Measurements from ENCODE around the gene INTS6L. TPM values are rescaled to one million over a fixed set of nuclear protein-coding genes. Genes with fewer than 3 reads are reported as not detected.

Gene INTS6L, protein sequence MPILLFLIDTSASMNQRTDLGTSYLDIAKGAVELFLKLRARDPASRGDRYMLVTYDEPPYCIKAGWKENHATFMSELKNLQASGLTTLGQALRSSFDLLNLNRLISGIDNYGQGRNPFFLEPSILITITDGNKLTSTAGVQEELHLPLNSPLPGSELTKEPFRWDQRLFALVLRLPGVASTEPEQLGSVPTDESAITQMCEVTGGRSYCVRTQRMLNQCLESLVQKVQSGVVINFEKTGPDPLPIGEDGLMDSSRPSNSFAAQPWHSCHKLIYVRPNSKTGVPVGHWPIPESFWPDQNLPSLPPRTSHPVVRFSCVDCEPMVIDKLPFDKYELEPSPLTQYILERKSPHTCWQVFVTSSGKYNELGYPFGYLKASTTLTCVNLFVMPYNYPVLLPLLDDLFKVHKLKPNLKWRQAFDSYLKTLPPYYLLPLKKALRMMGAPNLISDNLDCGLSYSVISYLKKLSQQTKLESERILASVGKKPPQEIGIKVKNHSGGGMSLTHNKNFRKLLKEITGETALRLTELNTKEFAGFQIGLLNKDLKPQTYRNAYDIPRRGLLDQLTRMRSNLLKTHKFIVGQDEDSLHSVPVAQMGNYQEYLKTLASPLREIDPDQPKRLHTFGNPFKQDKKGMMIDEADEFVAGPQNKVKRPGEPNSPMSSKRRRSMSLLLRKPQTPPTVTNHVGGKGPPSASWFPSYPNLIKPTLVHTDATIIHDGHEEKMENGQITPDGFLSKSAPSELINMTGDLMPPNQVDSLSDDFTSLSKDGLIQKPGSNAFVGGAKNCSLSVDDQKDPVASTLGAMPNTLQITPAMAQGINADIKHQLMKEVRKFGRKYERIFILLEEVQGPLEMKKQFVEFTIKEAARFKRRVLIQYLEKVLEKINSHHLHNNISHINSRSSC
- 0.08 to 0.46 TPM (median 0.17 TPM) in 5 replicates for total RNA-seq (2022; extraction: Qiagen RNA extraction; ENCODE audit: low read depth)

DNA sequence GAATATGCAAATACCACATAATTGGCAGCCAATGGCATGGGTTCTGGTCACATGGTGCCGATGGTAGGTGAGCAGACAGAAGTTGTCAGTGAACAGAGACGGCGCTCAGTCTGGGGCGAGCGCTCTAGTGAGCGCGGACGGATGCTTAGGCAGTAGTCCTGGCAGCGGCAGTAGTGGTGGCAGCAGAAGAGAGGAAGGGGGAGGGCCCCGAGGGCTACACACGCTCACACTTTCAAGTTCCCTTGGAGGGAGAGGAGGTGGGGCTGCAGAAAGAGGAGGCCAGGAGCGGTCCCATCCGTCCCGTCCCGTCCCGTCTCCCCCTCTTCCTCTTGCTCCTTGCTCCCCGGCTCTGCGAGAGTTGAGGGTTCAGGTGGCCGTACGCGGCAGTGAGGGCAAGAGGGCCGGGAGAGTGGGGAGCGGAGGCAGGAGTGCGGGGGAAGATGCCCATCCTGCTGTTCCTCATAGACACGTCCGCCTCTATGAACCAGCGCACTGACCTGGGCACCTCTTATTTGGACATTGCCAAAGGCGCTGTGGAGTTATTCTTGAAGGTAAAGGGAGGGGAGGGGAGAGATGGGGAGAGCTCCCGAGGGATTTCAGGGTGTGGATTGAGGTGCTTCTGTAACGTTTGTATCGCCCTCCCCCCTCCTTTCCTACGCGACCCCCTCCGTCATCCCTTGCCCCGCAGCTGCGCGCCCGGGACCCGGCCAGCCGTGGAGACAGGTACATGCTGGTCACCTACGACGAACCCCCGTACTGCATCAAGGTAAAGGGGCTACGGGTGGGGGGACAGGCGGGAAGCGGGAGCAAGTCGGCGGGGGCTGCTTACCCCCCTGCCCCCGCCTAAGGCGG lies at the start of gene INTS6L:
Gene INTS6L, plus strand, starts transcription at position 108 of the 852 bp plus-strand sequence. Its CDS starts 333 bp downstream, at position 441.

Other genes with a start within 250 kb of the INTS6L start
- gene ETDC, start 211.2 kb upstream of the INTS6L start, total RNA-seq (2022; extraction: Qiagen RNA extraction; ENCODE audit: low read depth), result not detected in 5 replicates
- gene ZNF75D, start 176.6 kb upstream of the INTS6L start, total RNA-seq (2022; extraction: Qiagen RNA extraction; ENCODE audit: low read depth), result 2.8 to 4.1 TPM (median 3.7 TPM) in 5 replicates
- 3.0 to 4.3 TPM (median 3.7 TPM) in 5 replicates for gene ZNF449, start 175.9 kb upstream of the INTS6L start, total RNA-seq (2022; extraction: Qiagen RNA extraction; ENCODE audit: low read depth)
- gene SMIM10L2A, start 98.7 kb upstream of the INTS6L start, total RNA-seq (2022; extraction: Qiagen RNA extraction; ENCODE audit: low read depth), result 0.17 to 0.29 TPM (median 0.17 TPM) in 5 replicates
- not detected in 5 replicates for gene CT45A1, start 193.0 kb downstream of the INTS6L start, total RNA-seq (2022; extraction: Qiagen RNA extraction; ENCODE audit: low read depth)
- gene CT45A3, start 247.5 kb downstream of the INTS6L start, total RNA-seq (2022; extraction: Qiagen RNA extraction; ENCODE audit: low read depth), result 0.10 to 0.16 TPM in 2 of 5 replicates, not detected in the others

Measured in A549 treated with DMSO at 1 μM for 4 hours (cell line).